Stimulated activated CD4-positive, alpha-beta T cell treated with anti-CD3 and anti-CD28 coated beads, Interleukin-4, amount 100 ng/mL, for 24 hours (primary cell): ENCODE results near the gene ZFP91.
"Not testable (repeated sequence)": the region's sequence is repeated elsewhere in the genome, so short reads cannot be mapped to it uniquely, and the experiment has no call there.

ENCODE experiments used
- DNase-seq: peaks from one replicate; pipeline ENCODE4 v3.0.0-alpha.2; 2020

The ZFP91 gene

DNA sequence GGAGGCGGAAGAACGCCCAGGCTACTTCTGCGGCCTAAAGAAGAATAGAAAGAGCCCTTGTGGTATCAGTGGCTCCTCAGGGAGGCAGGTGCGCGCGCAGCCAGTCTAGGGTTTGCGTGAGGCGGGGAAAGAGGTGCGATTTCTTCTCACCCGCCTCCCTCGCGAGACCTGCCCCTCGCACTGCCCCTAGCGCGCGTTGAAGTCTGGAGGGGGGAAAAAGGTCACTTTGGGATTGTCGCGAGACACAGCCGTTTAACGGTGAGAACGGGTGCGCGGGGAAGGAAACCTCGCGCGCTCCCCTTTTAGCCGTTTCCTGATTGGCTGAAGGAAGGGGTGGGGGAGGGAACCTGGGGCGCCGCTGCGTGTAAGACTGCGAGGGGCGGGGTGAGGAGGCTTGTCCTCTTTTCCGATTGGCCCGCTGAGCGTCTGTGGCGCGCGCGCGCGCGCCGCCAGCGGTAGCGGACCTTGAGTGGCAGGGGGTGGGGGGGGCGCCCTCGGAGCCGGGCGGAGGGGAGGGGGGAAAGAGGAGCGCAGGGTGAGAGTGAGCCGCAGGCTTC, at the start of gene ZFP91:
TSS of gene ZFP91 (plus strand) at position 429 of the 557 bp plus-strand sequence. CDS start 219 bp downstream, outside the sequence.
- peak; percentile 98 for DNase-seq

DNA sequence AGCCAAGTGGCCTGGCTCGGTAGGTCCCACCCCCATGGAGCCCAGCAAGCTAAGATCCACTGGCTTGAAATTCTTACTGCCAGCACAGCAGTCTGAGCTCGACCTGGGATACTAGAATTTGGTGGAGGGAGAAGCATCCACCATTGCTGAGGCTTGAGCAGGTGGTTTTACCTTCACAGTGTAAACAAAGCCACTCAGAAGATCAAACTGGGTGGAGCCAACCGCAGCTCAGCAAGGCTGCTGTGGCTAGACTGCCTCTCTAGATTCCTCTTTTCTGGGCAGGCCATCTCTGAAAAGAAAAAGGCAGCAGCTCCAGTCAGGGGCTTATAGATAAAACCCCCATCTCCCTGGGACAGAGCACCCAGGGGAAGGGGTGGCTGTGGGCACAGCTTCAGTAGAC, 48.6 kb upstream of the ZFP91 start:
- DNase-seq: no peak

DNA sequence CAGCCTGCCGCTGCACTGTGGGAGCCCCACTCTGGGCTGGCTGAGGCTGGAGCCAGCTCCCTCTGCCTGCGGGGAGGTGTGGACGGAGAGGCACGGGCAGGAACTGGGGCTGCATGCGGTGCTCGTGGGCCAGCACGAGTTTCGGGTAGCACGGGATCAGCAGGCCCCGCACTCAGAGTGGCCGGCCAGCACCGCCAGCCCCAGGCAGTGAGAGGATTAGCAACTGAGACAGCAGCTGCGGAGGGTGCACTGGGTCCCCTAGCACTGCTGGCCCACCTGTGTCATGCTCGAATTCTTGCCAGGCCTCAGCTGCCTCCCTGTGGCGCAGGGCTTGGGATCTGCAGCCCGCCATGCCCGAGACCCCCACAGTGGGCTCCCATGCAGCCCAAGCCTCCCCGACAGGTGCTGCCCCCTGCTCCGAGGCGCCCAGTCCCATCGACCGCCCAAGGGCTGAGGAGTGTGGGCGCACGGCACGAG, 47.0 kb upstream of the ZFP91 start:
- no peak for DNase-seq

DNA sequence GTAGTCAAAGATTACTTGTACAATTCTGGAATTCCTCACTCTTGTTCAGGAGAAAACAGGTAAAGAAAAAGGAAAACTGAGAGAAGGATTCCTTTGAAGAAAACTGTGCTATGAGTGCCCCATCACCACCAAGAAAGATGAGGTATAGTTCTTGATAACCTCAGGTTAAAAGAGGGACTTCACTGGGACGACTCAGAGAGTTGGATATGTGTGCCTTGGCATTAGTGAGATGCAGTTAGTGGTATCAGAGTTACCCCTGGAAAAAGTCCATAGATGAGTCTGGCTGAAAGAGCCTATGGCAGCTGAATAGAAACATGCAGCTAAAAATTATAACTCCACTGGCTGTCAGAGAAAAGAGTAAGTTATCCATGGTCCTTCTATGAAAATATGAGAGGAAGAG, 32.0 kb upstream of the ZFP91 start:
- DNase-seq: no peak

- DNase-seq: no peak
These were observed 29.2 kb upstream of the ZFP91 start for GRCh38 chr11:58549644-58550043.

DNA sequence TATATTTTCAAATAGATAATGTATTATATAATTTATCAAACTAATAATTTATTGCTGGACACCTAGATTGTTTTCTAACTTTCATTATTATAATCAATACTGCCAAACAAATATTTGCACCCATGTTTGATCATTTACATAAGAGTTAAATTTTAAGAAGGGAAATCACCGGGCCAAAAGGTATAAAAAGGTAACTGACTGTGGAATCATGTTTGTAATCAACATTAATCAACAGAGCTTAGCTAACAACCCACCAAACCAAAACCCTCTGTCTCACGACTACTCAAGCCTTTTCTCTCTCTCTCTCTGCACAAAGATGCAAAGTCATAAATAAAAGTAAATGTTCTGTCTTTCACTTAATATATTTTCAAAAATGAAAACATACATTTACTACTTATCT, 18.0 kb upstream of the ZFP91 start:
- DNase-seq: no peak

DNA sequence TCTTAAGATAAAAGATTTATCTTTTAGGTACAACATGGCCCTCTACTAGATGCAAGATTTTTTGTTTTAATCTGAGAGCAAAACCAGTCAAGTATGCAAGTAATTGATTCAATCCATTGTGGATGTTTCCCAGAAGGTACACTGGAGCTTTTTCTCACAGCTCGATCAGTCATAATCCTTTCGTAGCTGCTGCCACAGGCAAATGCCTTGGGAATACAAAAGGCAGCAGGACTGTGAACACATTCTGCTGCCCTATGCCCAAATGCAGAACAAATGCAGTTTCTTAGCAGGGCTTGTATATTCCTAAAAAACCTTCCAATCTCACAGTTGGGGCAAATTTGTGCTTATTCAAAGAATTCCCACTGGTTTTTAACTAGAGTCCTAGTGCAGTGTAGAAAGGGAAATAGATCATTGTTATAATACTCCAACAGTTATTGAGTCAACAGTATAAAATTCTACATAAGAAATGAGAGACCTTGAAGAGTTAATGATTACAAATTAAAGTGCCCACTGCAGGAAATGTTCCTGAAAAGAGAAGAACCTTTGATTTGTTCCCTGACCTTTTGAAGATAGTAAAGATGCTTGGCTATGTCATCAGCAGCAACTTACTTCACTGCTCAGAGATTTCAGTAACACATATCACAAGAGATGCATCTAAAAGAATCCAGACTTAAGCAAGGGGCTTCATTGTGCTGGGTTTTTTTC, 17.3 kb upstream of the ZFP91 start:
- DNase-seq: no peak

DNA sequence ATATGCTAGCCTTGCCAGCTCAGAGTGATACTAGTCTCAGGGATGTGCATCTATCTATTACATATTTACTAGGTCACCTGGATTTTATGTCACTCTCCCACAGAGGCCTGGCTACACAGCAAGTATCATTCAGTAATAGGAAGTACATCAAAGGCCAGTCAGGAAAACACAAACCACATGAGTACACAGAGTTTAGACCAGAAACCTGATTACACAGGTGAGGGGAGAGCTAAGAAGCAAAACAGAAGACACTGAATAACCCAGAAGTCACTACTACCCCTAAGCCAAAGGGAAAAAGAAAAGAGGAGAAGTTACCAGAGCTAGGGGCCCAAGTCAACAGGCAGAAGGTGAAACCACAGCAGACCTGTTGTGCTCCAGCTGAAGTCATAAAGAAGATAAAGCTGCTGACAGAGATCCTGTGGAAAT, 16.5 kb upstream of the ZFP91 start:
- DNase-seq: no peak

GRCh38 chr11:58564231-58564630, 14.6 kb upstream of the ZFP91 start:
- DNase-seq: no peak

DNA sequence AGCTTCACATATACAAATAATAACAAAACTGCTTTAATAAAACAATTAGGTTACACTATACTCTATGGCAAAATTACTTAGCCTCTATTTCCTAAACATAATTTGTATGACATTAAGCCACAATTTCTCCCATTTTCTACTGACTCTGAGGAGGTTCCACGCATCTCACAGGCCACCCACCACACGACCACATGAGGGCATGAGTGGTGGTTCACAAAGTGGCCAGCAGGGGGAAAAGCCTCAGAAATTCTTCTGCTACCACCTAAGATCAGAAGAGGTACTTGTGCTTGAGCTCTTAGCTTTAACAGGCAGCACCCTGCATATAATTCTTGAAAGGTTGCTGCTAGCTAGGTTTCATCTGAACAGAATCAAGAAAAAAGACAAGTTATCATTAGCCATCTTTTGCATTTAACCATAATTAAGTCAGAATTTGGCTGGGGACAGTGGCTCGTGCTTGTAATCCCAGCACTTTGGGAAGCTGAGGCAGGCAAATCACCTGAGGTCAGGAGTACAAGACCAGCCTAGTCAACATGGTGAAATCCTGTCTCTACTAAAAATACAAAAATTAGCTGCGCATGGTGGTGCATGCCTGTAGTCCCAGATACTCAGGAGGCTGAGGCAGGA, 10.9 kb upstream of the ZFP91 start:
- peak; percentile 79 for DNase-seq

DNA sequence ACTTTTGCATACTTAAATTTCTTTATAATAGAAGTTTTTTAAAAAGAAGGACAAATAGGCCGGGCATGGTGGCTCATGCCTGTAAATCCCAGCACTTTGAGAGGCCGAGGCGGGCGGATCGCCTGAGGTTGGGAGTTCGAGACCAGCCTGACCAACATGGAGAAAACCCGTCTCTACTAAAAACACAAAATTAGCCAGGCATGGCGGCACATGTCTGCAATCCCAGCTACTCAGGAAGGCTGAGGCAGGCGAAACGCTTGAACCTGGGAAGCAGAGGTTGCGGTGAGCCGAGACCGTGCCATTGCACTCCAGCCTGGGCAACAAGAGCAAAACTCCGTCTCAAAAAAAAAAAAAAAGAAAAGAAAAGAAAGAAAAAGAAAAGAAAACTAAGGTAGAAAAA, 6.0 kb upstream of the ZFP91 start:
- DNase-seq: not testable (repeated sequence)

- peak; percentile 82 for DNase-seq
These were observed 5.3 kb upstream of the ZFP91 start for GRCh38 chr11:58573451-58574104.

DNA sequence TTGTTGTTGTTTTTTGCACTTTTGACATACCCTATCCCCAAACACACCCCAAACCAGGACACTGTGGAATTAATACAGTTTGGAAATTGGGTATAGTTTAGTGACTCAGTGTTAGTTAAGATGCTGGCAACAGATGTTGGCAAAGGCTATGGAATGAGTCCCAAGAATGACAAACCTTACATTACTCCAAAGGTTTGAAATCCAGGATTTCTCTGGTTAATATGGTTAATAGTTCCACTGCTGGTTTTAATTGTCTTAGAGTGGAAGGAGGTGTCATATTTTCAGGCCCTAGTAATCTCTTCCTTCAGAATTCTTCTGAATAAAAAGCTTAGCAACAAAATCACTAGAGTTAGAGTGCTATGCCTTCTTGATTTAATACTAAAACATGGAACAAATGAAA, 4.0 kb upstream of the ZFP91 start:
- DNase-seq: no peak

DNA sequence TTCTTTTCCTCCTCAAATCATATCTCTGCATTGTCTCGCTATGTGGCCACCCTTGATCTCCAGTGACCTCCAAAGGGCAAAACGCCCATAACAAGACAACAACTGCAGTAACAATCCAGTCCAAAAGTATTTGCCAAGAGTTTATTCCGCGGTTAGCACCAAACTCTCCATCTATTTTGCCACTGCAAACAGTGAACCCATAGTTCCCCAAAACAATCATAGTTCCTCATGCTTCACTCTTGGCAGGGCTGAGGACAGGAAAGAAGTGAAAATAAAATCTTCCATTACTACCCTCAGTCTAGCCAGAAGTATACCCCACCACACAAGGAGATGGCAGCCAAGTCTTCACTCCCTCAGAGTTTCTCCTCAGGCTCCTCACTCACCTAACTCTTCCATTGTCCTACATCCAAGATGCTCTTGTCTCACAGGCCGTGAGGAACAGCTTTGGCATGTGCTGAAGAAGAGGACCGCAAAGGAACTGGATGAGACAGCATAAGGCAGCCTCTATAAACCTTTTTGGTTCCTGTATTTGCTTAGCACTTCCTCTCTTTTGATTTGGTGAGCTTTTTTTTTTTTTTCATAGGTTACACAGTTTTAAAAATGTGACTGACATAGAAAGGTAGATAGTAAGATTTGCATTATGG, 3.4 kb upstream of the ZFP91 start, which contains the start of gene LPXN:
TSS of gene LPXN (minus strand) at position 480 of the 644 bp plus-strand sequence. CDS start at position 396, 84 bp downstream.
- peak; percentile 55 for DNase-seq

GRCh38 chr11:58576887-58577471, 1.9 kb upstream of the ZFP91 start:
- DNase-seq: no peak

GRCh38 chr11:58577555-58578135, 1.2 kb upstream of the ZFP91 start:
- DNase-seq: peak; percentile 85

- DNase-seq: peak; percentile 94
These were observed 678 bp upstream of the ZFP91 start for GRCh38 chr11:58578136-58578634.

- DNase-seq: peak; percentile 95
These were observed 598 bp downstream of the ZFP91 start for GRCh38 chr11:58579192-58580129.

GRCh38 chr11:58580311-58580710, 1.4 kb downstream of the ZFP91 start:
- DNase-seq: no peak

DNA sequence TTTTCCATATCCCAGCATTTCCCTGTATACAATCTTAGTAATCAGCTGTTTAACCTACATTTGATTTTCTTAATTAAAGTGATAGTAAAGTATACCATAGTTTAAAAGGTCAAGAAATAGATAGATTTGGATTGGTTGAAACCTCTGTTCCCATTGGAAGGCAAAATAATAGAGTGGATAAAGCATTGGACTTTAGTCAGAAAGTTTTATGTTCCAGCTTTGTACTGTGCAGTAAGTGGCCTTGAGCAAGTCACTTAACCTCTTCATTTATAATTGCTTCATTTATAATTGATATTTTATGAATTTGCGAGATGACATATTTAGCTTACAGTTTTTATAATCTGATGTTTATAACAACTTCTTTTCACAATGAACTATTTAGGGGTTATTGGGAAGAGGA, 3.6 kb downstream of the ZFP91 start:
- DNase-seq: no peak

DNA sequence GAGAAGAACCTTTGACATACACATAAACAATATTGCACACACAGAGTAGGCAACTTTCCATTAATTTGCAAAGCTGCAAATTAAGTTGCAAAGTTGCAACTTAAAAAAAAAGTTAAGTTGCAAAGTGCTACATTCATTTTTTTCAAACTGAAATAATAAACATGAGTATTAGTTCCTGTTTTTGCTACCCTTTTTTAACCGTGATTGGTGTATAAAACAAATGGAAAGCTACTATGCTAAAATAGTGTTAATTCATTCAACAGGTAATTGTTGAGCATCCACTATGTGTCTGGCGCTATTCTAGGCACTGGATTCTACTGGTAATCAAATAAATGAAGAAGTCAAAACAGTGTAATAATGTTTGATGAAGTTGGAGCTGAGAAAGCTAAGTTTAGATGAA, 8.1 kb downstream of the ZFP91 start:
- DNase-seq: no peak
